Caco-2 (cell line): ENCODE results near the gene ZNF214. TPM values are rescaled to one million over a fixed set of nuclear protein-coding genes. Genes with fewer than 3 reads are reported as not detected.

ENCODE experiments used
- BruUV-seq: library from RNA; stranded (reverse); fragments of 400-500 nt; replicated peaks from 2 replicates; lab custom pipeline; 2021; lab: Mats Ljungman, UMichigan
- CTCF ChIA-PET: fragments of 300-600 bp; sonication (Branson Sonifier 250); formaldehyde crosslinking; loops from one replicate; lab custom pipeline; 2022; ENCODE audit warnings: antibody characterized with exemption; lab: Charles Lee
- POLR2A ChIA-PET: fragments of 300-600 bp; sonication (Branson Sonifier 250); formaldehyde crosslinking; loops from one replicate; lab custom pipeline; 2022; ENCODE audit warnings: antibody characterized with exemption; lab: Charles Lee
- DNase-seq, 2 experiments: peaks; one replicate each; pipeline versions ENCODE4 v3.0.0 to v3.0.0-alpha.2; 2020 to 2022
- H3K27me3 ChIP-seq: replicated peaks from 2 replicates; pipeline ENCODE4 v1.6.0; 2011; ENCODE audit warnings: low read length; ENCODE audit not compliant: control insufficient read depth, insufficient read depth
- H3K36me3 ChIP-seq: 2 replicates; pipeline ENCODE4 v1.5.1; 2011; ENCODE audit warnings: low read length; ENCODE audit not compliant: control insufficient read depth, insufficient read depth
- H3K4me1 ChIP-seq: fragments of 250-450 bp; sonication (Bioruptor Pico); 2 replicates; pipeline ENCODE4 v1.5.1; 2020; ENCODE audit warnings: mild to moderate bottlenecking
- H3K4me3 ChIP-seq: 2 replicates; pipeline ENCODE4 v1.5.1; 2011; ENCODE audit warnings: low read depth, mild to moderate bottlenecking, control low read depth, low read length
- H3K9me3 ChIP-seq: fragments of 250-450 bp; sonication (Bioruptor Pico); 2 replicates; pipeline ENCODE4 v1.5.1; 2020; ENCODE audit warnings: mild to moderate bottlenecking, moderate library complexity
- H3K27ac Mint-ChIP-seq: one replicate; pipeline ENCODE4 v1.8.0; 2022; ENCODE audit warnings: mixed read lengths; ENCODE audit not compliant: unreplicated experiment
- H3K27me3 Mint-ChIP-seq: one replicate; pipeline ENCODE4 v1.8.0; 2022; ENCODE audit warnings: mixed read lengths; ENCODE audit not compliant: insufficient read depth, unreplicated experiment
- H3K36me3 Mint-ChIP-seq: one replicate; pipeline ENCODE4 v1.8.0; 2022; ENCODE audit warnings: mild to moderate bottlenecking, mixed read lengths; ENCODE audit not compliant: insufficient read depth, unreplicated experiment
- H3K4me1 Mint-ChIP-seq: one replicate; pipeline ENCODE4 v1.8.0; 2022; ENCODE audit warnings: low read depth, mixed read lengths; ENCODE audit not compliant: unreplicated experiment
- H3K4me3 Mint-ChIP-seq: one replicate; pipeline ENCODE4 v1.8.0; 2022; ENCODE audit warnings: mild to moderate bottlenecking, moderate library complexity, mixed read lengths; ENCODE audit not compliant: unreplicated experiment
- H3K9me3 Mint-ChIP-seq: one replicate; pipeline ENCODE4 v1.8.0; 2022; ENCODE audit warnings: mixed read lengths; ENCODE audit not compliant: unreplicated experiment
- intact Hi-C: fragments of 100-400 bp; cut with micrococcal nuclease; formaldehyde crosslinking; loops from one replicate; pipeline ENCODE4 v1.10.0; 2022; ENCODE audit not compliant: unreplicated experiment
- total RNA-seq: library from RNA; stranded (reverse); gene quantifications from 2 replicates; pipeline ENCODE4 v1.2.3, GENCODE V29; 2022
- TF ChIP-seq, protein P1 (sequence below), 2 experiments: fragments of 200-600 bp in 1 of 2; IDR thresholded peaks; 1 replicate in 1 of 2; 2 replicates in 1 of 2; pipeline versions ENCODE4 v1.5.1 to v1.8.0; 2011 to 2022; ENCODE audit warnings: antibody characterized with exemption in 1 of 2, control low read depth in 1 of 2, inconsistent platforms in 1 of 2, low read depth in 1 of 2, low read length in 1 of 2, mild to moderate bottlenecking in 1 of 2, moderate library complexity in 1 of 2; ENCODE audit not compliant: insufficient read depth in 1 of 2, severe bottlenecking in 1 of 2, unreplicated experiment in 1 of 2

ZNF214 gene
- total RNA-seq, 1 experiment from 2014 or later = 0.70 TPM

DNA sequence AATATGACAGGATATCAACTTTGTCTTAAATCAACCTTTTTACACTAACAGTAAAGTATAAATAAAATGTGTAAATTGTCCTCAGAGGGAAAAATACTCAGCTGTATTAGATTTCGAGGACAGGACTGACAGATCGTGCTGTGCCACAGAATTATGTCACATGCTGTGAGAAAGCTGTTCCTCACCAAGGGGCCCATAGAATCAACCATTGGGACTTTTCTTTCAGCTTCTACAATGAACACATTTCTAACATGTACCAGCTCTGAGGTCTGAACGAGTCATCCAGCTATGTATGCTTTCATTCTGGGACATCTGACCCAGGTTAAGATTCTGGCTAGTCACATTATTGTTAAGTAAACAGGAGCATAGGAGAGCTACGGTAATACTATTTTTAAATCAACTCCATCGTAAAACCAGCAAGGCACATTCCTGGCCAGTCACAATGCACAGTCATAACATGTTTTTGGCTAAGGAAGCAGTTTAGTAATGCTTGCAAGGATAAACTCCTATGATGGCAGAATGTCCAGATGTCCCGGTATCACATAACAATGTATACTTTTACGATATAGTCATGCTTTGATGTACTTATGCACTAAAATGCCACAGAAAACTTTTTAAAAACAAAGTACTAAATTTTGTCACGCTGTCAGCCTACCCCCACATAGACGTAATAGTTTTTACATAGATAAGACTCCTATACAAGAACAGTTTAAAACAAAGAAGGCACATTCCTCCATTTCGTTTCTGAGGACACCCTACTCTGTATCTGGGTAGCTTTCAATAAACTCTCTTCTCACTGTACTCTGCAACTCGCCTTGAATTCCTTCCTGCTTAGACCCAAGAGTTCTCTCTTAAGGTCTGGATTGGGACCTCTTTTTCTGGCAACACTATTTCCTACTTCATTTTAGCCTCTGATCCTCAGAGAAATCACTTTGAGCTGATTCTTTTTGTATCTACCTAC, 27.4 kb downstream of the ZNF214 start:
- ChIA-PET POLR2A (no interaction called here), CTCF (no interaction called here)
- Histone ChIP-seq H3K4me3 (no peak overlapping the region), H3K36me3 (no peaks in the 10 kb centered on the region), H3K4me1 (no peaks in the 10 kb centered on the region), H3K9me3 (no peaks in the 10 kb centered on the region), H3K27me3 (no peaks in the 10 kb centered on the region)
- DNase-seq = no peak
- intact Hi-C loops = no loop called here
- H3K9me3 Mint-ChIP-seq = no peaks in the 10 kb centered on the region
- BruUV-seq = no TSS peak
- H3K4me3 Mint-ChIP-seq = no peak overlapping the region
- no peaks in the 10 kb centered on the region for H3K4me1 Mint-ChIP-seq
- H3K36me3 Mint-ChIP-seq = no peaks in the 10 kb centered on the region
- H3K27ac Mint-ChIP-seq = no peak overlapping the region
- peaks cover 17% of the 10 kb centered on the region for H3K27me3 Mint-ChIP-seq
- TF ChIP-seq, protein P1, sequence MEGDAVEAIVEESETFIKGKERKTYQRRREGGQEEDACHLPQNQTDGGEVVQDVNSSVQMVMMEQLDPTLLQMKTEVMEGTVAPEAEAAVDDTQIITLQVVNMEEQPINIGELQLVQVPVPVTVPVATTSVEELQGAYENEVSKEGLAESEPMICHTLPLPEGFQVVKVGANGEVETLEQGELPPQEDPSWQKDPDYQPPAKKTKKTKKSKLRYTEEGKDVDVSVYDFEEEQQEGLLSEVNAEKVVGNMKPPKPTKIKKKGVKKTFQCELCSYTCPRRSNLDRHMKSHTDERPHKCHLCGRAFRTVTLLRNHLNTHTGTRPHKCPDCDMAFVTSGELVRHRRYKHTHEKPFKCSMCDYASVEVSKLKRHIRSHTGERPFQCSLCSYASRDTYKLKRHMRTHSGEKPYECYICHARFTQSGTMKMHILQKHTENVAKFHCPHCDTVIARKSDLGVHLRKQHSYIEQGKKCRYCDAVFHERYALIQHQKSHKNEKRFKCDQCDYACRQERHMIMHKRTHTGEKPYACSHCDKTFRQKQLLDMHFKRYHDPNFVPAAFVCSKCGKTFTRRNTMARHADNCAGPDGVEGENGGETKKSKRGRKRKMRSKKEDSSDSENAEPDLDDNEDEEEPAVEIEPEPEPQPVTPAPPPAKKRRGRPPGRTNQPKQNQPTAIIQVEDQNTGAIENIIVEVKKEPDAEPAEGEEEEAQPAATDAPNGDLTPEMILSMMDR (IDR thresholded peaks at IDR 0.05; ENCODE audit: insufficient read depth in 1 of 2, low read depth in 1 of 2, low read length in 1 of 2, severe bottlenecking in 1 of 2, unreplicated experiment in 1 of 2) = no peak

DNA sequence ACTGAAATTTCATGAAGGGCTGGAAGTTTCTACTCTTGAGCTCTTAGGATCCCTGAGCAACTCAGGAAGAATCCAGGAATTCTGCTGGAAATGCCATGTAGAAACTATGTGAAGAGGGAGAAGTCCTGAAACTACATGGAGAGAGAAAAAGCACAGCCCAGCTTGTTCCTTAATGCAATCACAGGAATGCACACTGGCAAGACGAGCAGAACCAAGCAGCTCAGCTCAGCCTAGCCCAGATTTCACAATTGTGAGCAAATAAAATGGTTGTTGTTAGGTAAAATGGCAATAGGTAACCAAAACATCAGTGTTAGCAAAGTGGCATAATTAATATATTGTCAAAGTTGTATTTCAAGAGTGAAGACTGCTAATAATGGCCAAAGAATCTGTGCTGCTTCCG, 28.1 kb downstream of the ZNF214 start:
- intact Hi-C loops = no loop called here

DNA sequence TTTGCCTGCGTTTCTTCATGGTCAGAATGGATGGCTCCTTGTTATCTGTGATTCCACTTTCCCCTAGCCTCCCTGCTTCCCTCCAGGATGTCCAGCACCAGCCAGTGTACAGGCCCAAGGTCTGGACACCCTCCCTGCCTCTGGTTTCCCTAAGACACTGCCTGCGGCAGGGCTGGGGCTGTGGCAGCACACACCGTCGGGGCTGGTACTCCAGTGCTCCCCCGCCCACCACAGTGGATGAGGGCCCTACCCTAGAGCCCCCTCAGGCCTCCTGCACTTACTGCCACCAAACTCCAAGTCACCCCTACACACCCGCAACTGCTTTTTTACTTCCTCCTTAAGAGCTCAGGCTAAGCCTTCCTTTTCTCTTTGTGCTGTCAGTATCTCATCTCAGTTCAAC, 28.9 kb downstream of the ZNF214 start:
- POLR2A ChIA-PET = no interaction called here

More for the DNA sequence above, 28.1 kb downstream of the ZNF214 start:
- no peak overlapping the region for H3K4me3 Mint-ChIP-seq
- H3K36me3 Mint-ChIP-seq = no peaks in the 10 kb centered on the region
- Histone ChIP-seq H3K9me3 (no peaks in the 10 kb centered on the region), H3K36me3 (no peaks in the 10 kb centered on the region), H3K4me1 (no peaks in the 10 kb centered on the region), H3K4me3 (no peak overlapping the region), H3K27me3 (no peaks in the 10 kb centered on the region)
- H3K27ac Mint-ChIP-seq = no peak overlapping the region
- H3K9me3 Mint-ChIP-seq = no peaks in the 10 kb centered on the region
- no TSS peak for BruUV-seq
- no peak for DNase-seq
- ChIA-PET POLR2A (no interaction called here), CTCF (no interaction called here)
- H3K27me3 Mint-ChIP-seq = peaks cover 17% of the 10 kb centered on the region
- TF ChIP-seq, protein P1 (IDR thresholded peaks at IDR 0.05; ENCODE audit: insufficient read depth in 1 of 2, low read depth in 1 of 2, low read length in 1 of 2, severe bottlenecking in 1 of 2, unreplicated experiment in 1 of 2) = no peak
- no peaks in the 10 kb centered on the region for H3K4me1 Mint-ChIP-seq

More for the DNA sequence above, 28.9 kb downstream of the ZNF214 start:
- Histone ChIP-seq H3K4me3 (no peak overlapping the region), H3K4me1 (no peaks in the 10 kb centered on the region), H3K9me3 (no peaks in the 10 kb centered on the region), H3K27me3 (no peaks in the 10 kb centered on the region), H3K36me3 (no peaks in the 10 kb centered on the region)
- H3K27ac Mint-ChIP-seq = no peak overlapping the region
- DNase-seq = no peak
- intact Hi-C loops = no loop called here
- TF ChIP-seq, protein P1 (IDR thresholded peaks at IDR 0.05; ENCODE audit: insufficient read depth in 1 of 2, low read depth in 1 of 2, low read length in 1 of 2, severe bottlenecking in 1 of 2, unreplicated experiment in 1 of 2) = no peak
- H3K4me1 Mint-ChIP-seq = no peaks in the 10 kb centered on the region
- H3K9me3 Mint-ChIP-seq = no peaks in the 10 kb centered on the region
- no TSS peak for BruUV-seq
- no peaks in the 10 kb centered on the region for H3K36me3 Mint-ChIP-seq
- CTCF ChIA-PET = no interaction called here
- no peak overlapping the region for H3K4me3 Mint-ChIP-seq
- H3K27me3 Mint-ChIP-seq = peaks cover 17% of the 10 kb centered on the region
